GM12878 (cell line): Measurements from ENCODE around the gene NUP155. TPM values are rescaled to one million over a fixed set of nuclear protein-coding genes. Genes with fewer than 3 reads are reported as not detected.

Experiments
- ATAC-seq: fragments of 200-7000 bp; cut with Tn5 transposase; 3 replicates; pipeline ENCODE4 v1.9.1; 2020; ENCODE audit warnings: mild to moderate bottlenecking, moderate library complexity
- BruUV-seq: library from RNA; stranded (reverse); fragments of 400-500 nt; replicated peaks from 2 replicates; lab custom pipeline; 2021; lab: Mats Ljungman, UMichigan
- CTCF ChIA-PET: fragments of 300-600 bp; sonication (Branson Sonifier 250); formaldehyde crosslinking; extraction: SDS; loops from one replicate; lab custom pipeline; 2021; ENCODE audit warnings: inconsistent platforms; lab: Yijun Ruan, JAX
- POLR2A ChIA-PET: fragments of 350-600 bp; formaldehyde crosslinking; extraction: SDS; loops from one replicate; lab custom pipeline; 2021; ENCODE audit warnings: inconsistent platforms; lab: Charles Lee
- RAD21 ChIA-PET: fragments of 300-600 bp; sonication (Branson Sonifier 250); formaldehyde crosslinking; loops from one replicate; lab custom pipeline; 2023; ENCODE audit warnings: antibody characterized with exemption; ENCODE audit not compliant: unreplicated experiment; lab: Charles Lee
- SMC1A ChIA-PET: fragments of 300-600 bp; sonication (Branson Sonifier 250); formaldehyde crosslinking; loops from one replicate; lab custom pipeline; 2023; ENCODE audit not compliant: unreplicated experiment, uncharacterized antibody; lab: Charles Lee
- DNase-seq: peaks from one replicate; pipeline ENCODE4 v3.0.0-alpha.2; 2011; ENCODE audit warnings: low read depth, low spot score
- FAIRE-seq: peaks from 3 replicates; lab custom pipeline; 2011; peaks lifted over from hg19 to GRCh38; lab: Jason Lieb, UNC
- H2AFZ ChIP-seq: 2 replicates; pipeline ENCODE4 v1.6.0; 2011; ENCODE audit warnings: low read depth, low read length, control low read depth; ENCODE audit not compliant: control insufficient read depth
- H3K27ac ChIP-seq: 2 replicates; pipeline ENCODE4 v1.5.1; 2011; ENCODE audit warnings: control low read depth; ENCODE audit not compliant: control insufficient read depth, insufficient read depth
- H3K27me3 ChIP-seq, 2 experiments: replicated peaks in 1 of 2; 2 replicates each; pipeline versions ENCODE4 v1.6.0 to v1.6.1; 2011; ENCODE audit warnings: low read length in 1 of 2; ENCODE audit not compliant: control insufficient read depth in 2 of 2, insufficient read depth in 2 of 2
- H3K36me3 ChIP-seq, 2 experiments: 2 replicates each; pipeline ENCODE4 v1.5.1; 2011; ENCODE audit warnings: low read length in 1 of 2; ENCODE audit not compliant: control insufficient read depth in 2 of 2, insufficient read depth in 2 of 2
- H3K4me1 ChIP-seq: 2 replicates; pipeline ENCODE4 v1.6.1; 2011; ENCODE audit warnings: mild to moderate bottlenecking, low read length, moderate library complexity, mixed read lengths; ENCODE audit not compliant: control insufficient read depth, insufficient read depth
- H3K4me2 ChIP-seq: 2 replicates; pipeline ENCODE4 v1.6.0; 2011; ENCODE audit warnings: control low read depth; ENCODE audit not compliant: control insufficient read depth, insufficient read depth
- H3K4me3 ChIP-seq: fragments of 200-600 bp; sonication (generic); 2 replicates; pipeline ENCODE4 v1.5.1; 2016
- H3K79me2 ChIP-seq: 2 replicates; pipeline ENCODE4 v1.6.0; 2011; ENCODE audit warnings: low read length; ENCODE audit not compliant: control insufficient read depth, insufficient read depth
- H3K9ac ChIP-seq: 2 replicates; pipeline ENCODE4 v1.8.0; 2011; ENCODE audit warnings: low read length, control low read depth, mixed read lengths; ENCODE audit not compliant: control insufficient read depth, insufficient read depth
- H3K9me3 ChIP-seq: replicated peaks from 3 replicates; pipeline ENCODE4 v1.5.1; 2011; ENCODE audit warnings: mild to moderate bottlenecking, low read length; ENCODE audit not compliant: control insufficient read depth, insufficient read depth
- H4K20me1 ChIP-seq: 2 replicates; pipeline ENCODE4 v1.6.0; 2011; ENCODE audit not compliant: control insufficient read depth, insufficient read depth
- HCFC1 ChIP-seq: fragments of 150-350 bp; IDR thresholded peaks from 2 replicates; pipeline ENCODE4 v1.6.1; 2014; ENCODE audit warnings: low read length
- JUNB ChIP-seq: IDR thresholded peaks from 2 replicates; pipeline ENCODE4 v1.6.1; 2016; ENCODE audit warnings: antibody characterized with exemption, mild to moderate bottlenecking
- MEF2B ChIP-seq: fragments of 450-650 bp; IDR thresholded peaks from 2 replicates; pipeline ENCODE4 v1.6.1; 2018; ENCODE audit warnings: mild to moderate bottlenecking, moderate library complexity; ENCODE audit not compliant: partially characterized antibody, poor library complexity, severe bottlenecking
- MLLT1 ChIP-seq: fragments of 450-650 bp; IDR thresholded peaks from 2 replicates; pipeline ENCODE4 v1.6.1; 2016; ENCODE audit warnings: mild to moderate bottlenecking
- MTA2 ChIP-seq: fragments of 450-650 bp; IDR thresholded peaks from 2 replicates; pipeline ENCODE4 v1.6.1; 2016; ENCODE audit warnings: low read depth, mild to moderate bottlenecking, moderate library complexity
- SKIL ChIP-seq: fragments of 450-650 bp; IDR thresholded peaks from 2 replicates; pipeline ENCODE4 v1.6.1; 2017; ENCODE audit warnings: mild to moderate bottlenecking, low read depth, inconsistent platforms; ENCODE audit not compliant: poor library complexity, severe bottlenecking
- SMC3 ChIP-seq: IDR thresholded peaks from 2 replicates; pipeline ENCODE4 v1.6.1; 2011; ENCODE audit warnings: low read length, improper control_type of control experiment, borderline replicate concordance
- SUPT20H ChIP-seq: IDR thresholded peaks from 2 replicates; pipeline ENCODE4 v1.6.1; 2011; ENCODE audit warnings: low read depth, mild to moderate bottlenecking, low read length, moderate library complexity, borderline replicate concordance; ENCODE audit not compliant: control insufficient read depth
- WRNIP1 ChIP-seq: IDR thresholded peaks from 2 replicates; pipeline ENCODE4 v1.6.1; 2011; ENCODE audit warnings: low read depth, low read length, improper control_type of control experiment, borderline replicate concordance
- ZBED1 ChIP-seq: IDR thresholded peaks from 2 replicates; pipeline ENCODE4 v1.6.1; 2016; ENCODE audit warnings: borderline replicate concordance
- ZBTB33 ChIP-seq: fragments of 450-650 bp; IDR thresholded peaks from 2 replicates; pipeline ENCODE4 v1.6.1; 2017; ENCODE audit warnings: mild to moderate bottlenecking
- WGBS: methylation state at CpG from one replicate; pipeline ENCODE4 v1.1.6; 2016; ENCODE audit warnings: low lambda C conversion rate; ENCODE audit not compliant: insufficient replicate concordance, insufficient coverage; ENCODE audit errors: missing lambda C conversion rate; 5-methylcytosine and 5-hydroxymethylcytosine counted together
- in situ Hi-C: fragments of 300-500 bp; cut with MboI; formaldehyde crosslinking; loops from 9 replicates; pipeline ENCODE4 v1.14.3; 2018; ENCODE audit warnings: mixed read lengths
- intact Hi-C: fragments of 100-400 bp; cut with micrococcal nuclease; formaldehyde crosslinking; loops from one replicate; pipeline ENCODE4 v1.14.2; 2022; ENCODE audit not compliant: unreplicated experiment
- polyA plus RNA-seq, 11 experiments: library from polyadenylated mRNA; depleted of rRNA in 4 of 11; unstranded in 6 of 11; stranded (reverse) in 5 of 11; fragments of >200 nt; fragmentation: Nextera tagmentation in 4 of 11; fragmentation: Illumina TruSeq in 1 of 11; extraction: Ambion mirVana in 4 of 11; extraction: Trizol in 1 of 11; gene quantifications; 1 replicate in 1 of 11; 2 replicates in 10 of 11; pipeline versions ENCODE4 v1.2.1 to v1.2.3, GENCODE V29; 2011 to 2016; ENCODE audit warnings: inconsistent platforms in 2 of 11, missing spikeins in 2 of 11, low read depth in 1 of 11
- total RNA-seq, 4 experiments: library from RNA; depleted of rRNA in 3 of 4; stranded (reverse); fragments of >200 nt in 3 of 4; fragmentation: Illumina TruSeq in 1 of 4; extraction: Trizol in 1 of 4; gene quantifications; 2 replicates each; pipeline versions ENCODE4 v1.2.1 to v1.2.3, GENCODE V29; 2013 to 2021

Gene NUP155
- total and polyA plus RNA-seq, 10 of the 15 experiments (the other 5 are each of a cell fraction or from before 2014, with no cell fraction given) = 15.9 to 58.6 (median 37.1) TPM

GRCh38 chr5:37316027-37316426 is 54.9 kb downstream of the NUP155 start:
- in situ Hi-C loops (no loop called here), intact Hi-C loops (loop anchor here (10.0 kb wide), 1 partner anchor 271 kb away; no protein-coding TSS in a partner anchor)
- no peak overlapping the region for H3K27ac ChIP-seq
- 98% methylated on average over 4 of the region's 4 CpGs for WGBS
- peaks cover 5 to 38% of the 10 kb centered on the region in 2 experiments for H3K36me3 ChIP-seq
- no peak for DNase-seq
- no peaks in the 10 kb centered on the region; the same call in 1 of the 2 replicates for H4K20me1 ChIP-seq
- no peaks in the 10 kb centered on the region for H3K27me3 ChIP-seq
- no peak for ATAC-seq
- no peak overlapping the region for H3K4me2 ChIP-seq
- no TSS peak for BruUV-seq
- no peak overlapping the region for H3K9ac ChIP-seq
- SMC1A ChIA-PET = no interaction called here
- H2AFZ ChIP-seq = no peak overlapping the region
- FAIRE-seq = no peak
- RAD21 ChIA-PET = no interaction called here
- no peak overlapping the region for H3K4me3 ChIP-seq
- POLR2A ChIA-PET = no interaction called here
- H3K9me3 ChIP-seq = no peaks in the 10 kb centered on the region
- TF ChIP-seq SUPT20H (no peak), MTA2 (no peak), ZBTB33 (no peak), HCFC1 (no peak), SKIL (no peak), SMC3 (no peak), MLLT1 (no peak), ZBED1 (no peak), MEF2B (no peak), WRNIP1 (no peak), JUNB (no peak)
- H3K79me2 ChIP-seq = no peaks in the 10 kb centered on the region
- CTCF ChIA-PET = no interaction called here
- no peaks in the 10 kb centered on the region for H3K4me1 ChIP-seq
